GM12878 (cell line): ENCODE results near the gene CCDC80. TPM values are rescaled to one million over a fixed set of nuclear protein-coding genes. Genes with fewer than 3 reads are reported as not detected.
A peak's percentile ranks its signal among the peaks of the same experiment; 100 is the strongest.

Experiments
- ATAC-seq: fragments of 200-7000 bp; cut with Tn5 transposase; 3 replicates; pipeline ENCODE4 v1.9.1; 2020; ENCODE audit warnings: mild to moderate bottlenecking, moderate library complexity
- BruUV-seq: library from RNA; stranded (reverse); fragments of 400-500 nt; replicated peaks from 2 replicates; lab custom pipeline; 2021; lab: Mats Ljungman, UMichigan
- CTCF ChIA-PET: fragments of 300-600 bp; sonication (Branson Sonifier 250); formaldehyde crosslinking; extraction: SDS; loops from one replicate; lab custom pipeline; 2021; ENCODE audit warnings: inconsistent platforms; lab: Yijun Ruan, JAX
- POLR2A ChIA-PET: fragments of 350-600 bp; formaldehyde crosslinking; extraction: SDS; loops from one replicate; lab custom pipeline; 2021; ENCODE audit warnings: inconsistent platforms; lab: Charles Lee
- RAD21 ChIA-PET: fragments of 300-600 bp; sonication (Branson Sonifier 250); formaldehyde crosslinking; loops from one replicate; lab custom pipeline; 2023; ENCODE audit warnings: antibody characterized with exemption; ENCODE audit not compliant: unreplicated experiment; lab: Charles Lee
- SMC1A ChIA-PET: fragments of 300-600 bp; sonication (Branson Sonifier 250); formaldehyde crosslinking; loops from one replicate; lab custom pipeline; 2023; ENCODE audit not compliant: unreplicated experiment, uncharacterized antibody; lab: Charles Lee
- DNase-seq: peaks from one replicate; pipeline ENCODE4 v3.0.0-alpha.2; 2011; ENCODE audit warnings: low read depth, low spot score
- FAIRE-seq: peaks from 3 replicates; lab custom pipeline; 2011; peaks lifted over from hg19 to GRCh38; lab: Jason Lieb, UNC
- H2AFZ ChIP-seq: 2 replicates; pipeline ENCODE4 v1.6.0; 2011; ENCODE audit warnings: low read depth, low read length, control low read depth; ENCODE audit not compliant: control insufficient read depth
- H3K27ac ChIP-seq: 2 replicates; pipeline ENCODE4 v1.5.1; 2011; ENCODE audit warnings: control low read depth; ENCODE audit not compliant: control insufficient read depth, insufficient read depth
- H3K27me3 ChIP-seq, 2 experiments: replicated peaks in 1 of 2; 2 replicates each; pipeline versions ENCODE4 v1.6.0 to v1.6.1; 2011; ENCODE audit warnings: low read length in 1 of 2; ENCODE audit not compliant: control insufficient read depth in 2 of 2, insufficient read depth in 2 of 2
- H3K36me3 ChIP-seq, 2 experiments: 2 replicates each; pipeline ENCODE4 v1.5.1; 2011; ENCODE audit warnings: low read length in 1 of 2; ENCODE audit not compliant: control insufficient read depth in 2 of 2, insufficient read depth in 2 of 2
- H3K4me1 ChIP-seq: 2 replicates; pipeline ENCODE4 v1.6.1; 2011; ENCODE audit warnings: mild to moderate bottlenecking, low read length, moderate library complexity, mixed read lengths; ENCODE audit not compliant: control insufficient read depth, insufficient read depth
- H3K4me2 ChIP-seq: 2 replicates; pipeline ENCODE4 v1.6.0; 2011; ENCODE audit warnings: control low read depth; ENCODE audit not compliant: control insufficient read depth, insufficient read depth
- H3K4me3 ChIP-seq: fragments of 200-600 bp; sonication (generic); 2 replicates; pipeline ENCODE4 v1.5.1; 2016
- H3K79me2 ChIP-seq: 2 replicates; pipeline ENCODE4 v1.6.0; 2011; ENCODE audit warnings: low read length; ENCODE audit not compliant: control insufficient read depth, insufficient read depth
- H3K9ac ChIP-seq: 2 replicates; pipeline ENCODE4 v1.8.0; 2011; ENCODE audit warnings: low read length, control low read depth, mixed read lengths; ENCODE audit not compliant: control insufficient read depth, insufficient read depth
- H3K9me3 ChIP-seq: replicated peaks from 3 replicates; pipeline ENCODE4 v1.5.1; 2011; ENCODE audit warnings: mild to moderate bottlenecking, low read length; ENCODE audit not compliant: control insufficient read depth, insufficient read depth
- H4K20me1 ChIP-seq: 2 replicates; pipeline ENCODE4 v1.6.0; 2011; ENCODE audit not compliant: control insufficient read depth, insufficient read depth
- IKZF1 ChIP-seq: fragments of 450-650 bp; conservative IDR thresholded peaks from 2 replicates; pipeline ENCODE4 v1.6.1; 2017; ENCODE audit warnings: antibody characterized with exemption, mild to moderate bottlenecking
- IKZF2 ChIP-seq, 2 experiments: fragments of 450-650 bp; IDR thresholded peaks; 2 replicates each; pipeline ENCODE4 v1.6.1; 2017; ENCODE audit warnings: mild to moderate bottlenecking in 2 of 2, moderate library complexity in 2 of 2
- RCOR1 ChIP-seq: conservative IDR thresholded peaks from 2 replicates; pipeline ENCODE4 v1.6.1; 2012; ENCODE audit warnings: low read depth, low read length, improper control_type of control experiment
- ZBTB33 ChIP-seq: fragments of 450-650 bp; IDR thresholded peaks from 2 replicates; pipeline ENCODE4 v1.6.1; 2017; ENCODE audit warnings: mild to moderate bottlenecking
- ZNF24 ChIP-seq: fragments of 450-650 bp; IDR thresholded peaks from 2 replicates; pipeline ENCODE4 v1.6.1; 2017; ENCODE audit warnings: antibody characterized with exemption, mild to moderate bottlenecking
- ZNF384 ChIP-seq: IDR thresholded peaks from 2 replicates; pipeline ENCODE4 v1.6.1; 2012; ENCODE audit warnings: low read depth, mild to moderate bottlenecking, low read length, improper control_type of control experiment, borderline replicate concordance
- WGBS: methylation state at CpG from one replicate; pipeline ENCODE4 v1.1.6; 2016; ENCODE audit warnings: low lambda C conversion rate; ENCODE audit not compliant: insufficient replicate concordance, insufficient coverage; ENCODE audit errors: missing lambda C conversion rate; 5-methylcytosine and 5-hydroxymethylcytosine counted together
- in situ Hi-C: fragments of 300-500 bp; cut with MboI; formaldehyde crosslinking; loops from 9 replicates; pipeline ENCODE4 v1.14.3; 2018; ENCODE audit warnings: mixed read lengths
- intact Hi-C: fragments of 100-400 bp; cut with micrococcal nuclease; formaldehyde crosslinking; loops from one replicate; pipeline ENCODE4 v1.14.2; 2022; ENCODE audit not compliant: unreplicated experiment
- polyA plus RNA-seq, 11 experiments: library from polyadenylated mRNA; depleted of rRNA in 4 of 11; unstranded in 6 of 11; stranded (reverse) in 5 of 11; fragments of >200 nt; fragmentation: Nextera tagmentation in 4 of 11; fragmentation: Illumina TruSeq in 1 of 11; extraction: Ambion mirVana in 4 of 11; extraction: Trizol in 1 of 11; gene quantifications; 1 replicate in 1 of 11; 2 replicates in 10 of 11; pipeline versions ENCODE4 v1.2.1 to v1.2.3, GENCODE V29; 2011 to 2016; ENCODE audit warnings: inconsistent platforms in 2 of 11, missing spikeins in 2 of 11, low read depth in 1 of 11
- total RNA-seq, 4 experiments: library from RNA; depleted of rRNA in 3 of 4; stranded (reverse); fragments of >200 nt in 3 of 4; fragmentation: Illumina TruSeq in 1 of 4; extraction: Trizol in 1 of 4; gene quantifications; 2 replicates each; pipeline versions ENCODE4 v1.2.1 to v1.2.3, GENCODE V29; 2013 to 2021
- TF ChIP-seq, protein P1 (sequence below): fragments of 450-650 bp; formaldehyde crosslinking; IDR thresholded peaks from 2 replicates; pipeline ENCODE4 v1.4.0; 2020; ENCODE audit warnings: mild to moderate bottlenecking, moderate library complexity

Gene CCDC80
- total and polyA plus RNA-seq, 10 of the 15 experiments (the other 5 are each of a cell fraction or from before 2014, with no cell fraction given) = 0.01 to 0.59 (median 0.21) TPM; not detected in 5

DNA sequence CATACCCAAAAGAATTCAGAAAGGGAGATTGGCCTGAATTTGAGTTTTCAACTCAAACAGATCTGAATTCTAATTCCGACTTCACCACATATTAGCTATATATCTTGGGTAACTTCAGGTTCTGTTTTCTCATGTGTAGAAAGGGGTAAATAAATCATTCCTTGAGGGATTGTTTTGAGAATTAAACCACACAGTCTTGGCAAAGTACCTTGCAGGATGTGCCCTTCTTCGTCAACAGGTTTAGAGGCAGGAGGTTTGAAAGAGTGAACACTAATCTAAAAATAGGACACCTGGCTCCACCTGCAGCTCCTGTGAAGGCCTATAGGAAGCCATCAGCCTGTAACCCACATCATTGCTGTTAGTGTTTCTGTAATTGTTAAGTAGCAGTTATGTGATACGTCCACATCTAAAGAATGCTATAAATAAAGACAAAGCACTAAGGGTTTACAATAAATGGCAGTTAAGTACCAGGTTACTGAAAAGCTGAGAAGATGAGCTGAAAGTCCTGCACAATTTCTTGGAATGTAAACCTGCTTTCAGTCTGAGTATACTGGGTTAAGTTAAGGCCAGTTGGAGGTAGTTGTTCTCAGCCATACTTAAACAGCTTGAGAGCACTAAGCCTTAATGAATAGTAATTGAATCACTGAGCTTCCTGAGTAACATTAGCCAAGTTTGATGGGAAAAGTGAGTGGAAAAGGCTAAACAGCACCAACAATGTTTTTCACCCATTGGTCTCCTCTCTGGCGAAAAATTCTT is 6.0 kb downstream of the CCDC80 start:
- BruUV-seq = no TSS peak
- H3K27me3 ChIP-seq = no peaks in the 10 kb centered on the region
- no peak overlapping the region for H3K27ac ChIP-seq
- H3K4me2 ChIP-seq = no peak overlapping the region
- H3K9ac ChIP-seq = no peak overlapping the region
- RAD21 ChIA-PET = interaction anchor here (1.0 to 1.2 kb wide), 3 partner anchors 8 to 524 kb away, joined by 3 to 5 read pairs (median 4); no protein-coding TSS in a partner anchor
- H3K4me3 ChIP-seq = no peak overlapping the region
- intact Hi-C loops = no loop called here
- FAIRE-seq = no peak
- DNase-seq = no peak
- TF ChIP-seq RCOR1 = no peak
- TF ChIP-seq ZNF384 = no peak
- TF ChIP-seq IKZF1 = no peak
- TF ChIP-seq, protein P1, sequence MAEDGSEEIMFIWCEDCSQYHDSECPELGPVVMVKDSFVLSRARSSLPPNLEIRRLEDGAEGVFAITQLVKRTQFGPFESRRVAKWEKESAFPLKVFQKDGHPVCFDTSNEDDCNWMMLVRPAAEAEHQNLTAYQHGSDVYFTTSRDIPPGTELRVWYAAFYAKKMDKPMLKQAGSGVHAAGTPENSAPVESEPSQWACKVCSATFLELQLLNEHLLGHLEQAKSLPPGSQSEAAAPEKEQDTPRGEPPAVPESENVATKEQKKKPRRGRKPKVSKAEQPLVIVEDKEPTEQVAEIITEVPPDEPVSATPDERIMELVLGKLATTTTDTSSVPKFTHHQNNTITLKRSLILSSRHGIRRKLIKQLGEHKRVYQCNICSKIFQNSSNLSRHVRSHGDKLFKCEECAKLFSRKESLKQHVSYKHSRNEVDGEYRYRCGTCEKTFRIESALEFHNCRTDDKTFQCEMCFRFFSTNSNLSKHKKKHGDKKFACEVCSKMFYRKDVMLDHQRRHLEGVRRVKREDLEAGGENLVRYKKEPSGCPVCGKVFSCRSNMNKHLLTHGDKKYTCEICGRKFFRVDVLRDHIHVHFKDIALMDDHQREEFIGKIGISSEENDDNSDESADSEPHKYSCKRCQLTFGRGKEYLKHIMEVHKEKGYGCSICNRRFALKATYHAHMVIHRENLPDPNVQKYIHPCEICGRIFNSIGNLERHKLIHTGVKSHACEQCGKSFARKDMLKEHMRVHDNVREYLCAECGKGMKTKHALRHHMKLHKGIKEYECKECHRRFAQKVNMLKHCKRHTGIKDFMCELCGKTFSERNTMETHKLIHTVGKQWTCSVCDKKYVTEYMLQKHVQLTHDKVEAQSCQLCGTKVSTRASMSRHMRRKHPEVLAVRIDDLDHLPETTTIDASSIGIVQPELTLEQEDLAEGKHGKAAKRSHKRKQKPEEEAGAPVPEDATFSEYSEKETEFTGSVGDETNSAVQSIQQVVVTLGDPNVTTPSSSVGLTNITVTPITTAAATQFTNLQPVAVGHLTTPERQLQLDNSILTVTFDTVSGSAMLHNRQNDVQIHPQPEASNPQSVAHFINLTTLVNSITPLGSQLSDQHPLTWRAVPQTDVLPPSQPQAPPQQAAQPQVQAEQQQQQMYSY (CRISPR knock-in tag) = no peak
- TF ChIP-seq ZNF24 = no peak
- no peak for TF ChIP-seq IKZF2 (IDR thresholded peaks at IDR 0.05)
- no peak for TF ChIP-seq ZBTB33
- TF ChIP-seq, all 136 proteins: peak for 0
- Histone ChIP-seq H3K9me3 (no peaks in the 10 kb centered on the region), H4K20me1 (no peaks in the 10 kb centered on the region), H3K36me3 (no peaks in the 10 kb centered on the region), H3K79me2 (no peaks in the 10 kb centered on the region), H2AFZ (no peak overlapping the region), H3K4me1 (peaks cover 7% of the 10 kb centered on the region)
- SMC1A ChIA-PET = interaction anchor here (0.6 to 2.9 kb wide), 13 partner anchors 9 to 466 kb away, joined by 3 to 10 read pairs (median 4); partner anchors contain the start of gene SLC9C1
- WGBS = 68% methylated on average over 4 of the region's 4 CpGs
- in situ Hi-C loops = no loop called here
- POLR2A ChIA-PET = no interaction called here
- CTCF ChIA-PET = interaction anchor here (0.8 to 3.0 kb wide), 9 partner anchors 9 to 344 kb away, joined by 3 to 18 read pairs (median 3); partner anchors contain the start of gene SLC9C1
- ATAC-seq = peak; percentile 25; the same call in 2 of the 3 replicates
